Stomach (tissue), 9 donors: ENCODE measurements around the gene GALNT17. TPM values are rescaled to one million over a fixed set of nuclear protein-coding genes. Genes with fewer than 3 reads are reported as not detected.

ENCODE experiments used
- DNase-seq, 2 donors: peaks; one replicate each; pipeline versions ENCODE4 v3.0.0 to v3.0.0-alpha.2; 2013 to 2019
- H3K27ac ChIP-seq, 5 donors: fragments of 200-600 bp in 4 of 5; sonication (generic) in 4 of 5; one replicate each; pipeline ENCODE4 v1.5.1; 2013 to 2019; ENCODE audit warnings: mild to moderate bottlenecking in 1 of 5, moderate library complexity in 1 of 5
- H3K27me3 ChIP-seq, 3 donors: fragments of 200-600 bp; sonication (generic); one replicate each; pipeline ENCODE4 v1.5.1; 2017 to 2019; ENCODE audit warnings: mixed run types in 1 of 3
- H3K36me3 ChIP-seq, 4 donors: fragments of 200-600 bp; sonication (generic); 1 replicate in 3 of 4; 2 replicates in 1 of 4; pipeline ENCODE4 v1.5.1; 2016 to 2019
- H3K4me1 ChIP-seq, 4 donors: fragments of 200-600 bp; sonication (generic); one replicate each; pipeline ENCODE4 v1.5.1; 2016 to 2019
- H3K4me3 ChIP-seq, 4 donors: fragments of 200-600 bp; sonication (generic) in 3 of 4; one replicate each; pipeline ENCODE4 v1.5.1; 2016 to 2019; ENCODE audit warnings: mild to moderate bottlenecking in 1 of 4
- H3K9me3 ChIP-seq, 4 donors: fragments of 200-600 bp; sonication (generic); one replicate each; pipeline ENCODE4 v1.5.1; 2016 to 2019
- CTCF ChIP-seq, 7 experiments: fragments of 450-650 bp in 4 of 7; fragments of 200-600 bp in 3 of 7; sonication (generic) in 3 of 7; IDR thresholded peaks; one replicate each; pipeline ENCODE4 v1.5.1; 2016 to 2019; ENCODE audit warnings: antibody characterized with exemption in 7 of 7, control low read depth in 2 of 7, mild to moderate bottlenecking in 1 of 7
- EP300 ChIP-seq: sonication (generic); formaldehyde crosslinking; IDR thresholded peaks from one replicate; pipeline ENCODE4 v1.6.1; 2017; ENCODE audit warnings: antibody characterized with exemption
- POLR2A ChIP-seq, 4 donors: fragments of 450-650 bp; IDR thresholded peaks; one replicate each; pipeline ENCODE4 v1.6.1; 2016; ENCODE audit warnings: antibody characterized with exemption in 4 of 4, control low read depth in 2 of 4, mild to moderate bottlenecking in 1 of 4, moderate library complexity in 1 of 4
- POLR2AphosphoS5 ChIP-seq, 3 donors: sonication (generic); formaldehyde crosslinking; IDR thresholded peaks; one replicate each; pipeline ENCODE4 v1.6.1; 2016; ENCODE audit warnings: antibody characterized with exemption in 3 of 3
- WGBS, 5 donors: extraction: QIAGEN DNeasy Blood & Tissue Kit in 3 of 5; methylation state at CpG; one replicate each; pipeline versions ENCODE4 v1.1.5 to v1.1.7; 2013 to 2018; 5-methylcytosine and 5-hydroxymethylcytosine counted together
- intact Hi-C: fragments of 100-400 bp; cut with DNase I; formaldehyde crosslinking; loops from one replicate; pipeline ENCODE4 v1.15.1; 2023; ENCODE audit warnings: low total_unique reads
- polyA plus RNA-seq, 3 donors: library from polyadenylated mRNA; stranded (reverse); fragments of 200-250 nt; gene quantifications; one replicate each; pipeline ENCODE4 v1.2.3, GENCODE V29; 2013
- total RNA-seq, 5 donors: library from RNA; depleted of rRNA; stranded (reverse); fragments of >200 nt; gene quantifications; one replicate each; pipeline versions ENCODE4 v1.1.0 to v1.2.3, GENCODE V29; 2014 to 2016
- donor health status: healthy with polysubstance abuse.
- donor health status: Bipolar disorder and iron deficiency.
- donor health status: healthy.

Gene GALNT17
- total and polyA plus RNA-seq, 8 donors = 0.76 to 12.5 (median 1.6) TPM; not detected in 1

GRCh38 chr7:71145906-71146901, 14.3 kb downstream of the GALNT17 start:
- peak in 1 of 2 donors; percentile 35 for DNase-seq
- Histone ChIP-seq H3K36me3 (no peaks in the 10 kb centered on the region), H3K9me3 (peaks cover 0 to 39% (median 21%) of the 10 kb centered on the region in 4 donors), H3K27ac (no peak overlapping the region), H3K4me1 (no peaks in the 10 kb centered on the region), H3K27me3 (no peaks in the 10 kb centered on the region), H3K4me3 (no peak overlapping the region)
- WGBS, 5 donors = 59 to 67% (median 65%) methylated on average over 23 to 24 of the region's 24 CpGs
- TF ChIP-seq POLR2A (IDR thresholded peaks at IDR 0.05) = no peak
- no peak for TF ChIP-seq EP300
- TF ChIP-seq CTCF (IDR thresholded peaks at IDR 0.05) = no peak
- TF ChIP-seq POLR2AphosphoS5 (IDR thresholded peaks at IDR 0.05) = no peak
- intact Hi-C loops = no loop called here

GRCh38 chr7:71148098-71148497, 16.2 kb downstream of the GALNT17 start:
- Histone ChIP-seq H3K27ac (no peak overlapping the region), H3K9me3 (peaks cover 0 to 47% (median 21%) of the 10 kb centered on the region in 4 donors), H3K4me3 (no peak overlapping the region), H3K4me1 (no peaks in the 10 kb centered on the region), H3K36me3 (no peaks in the 10 kb centered on the region), H3K27me3 (no peaks in the 10 kb centered on the region)
- TF ChIP-seq POLR2A (IDR thresholded peaks at IDR 0.05) = no peak
- no peak for TF ChIP-seq POLR2AphosphoS5 (IDR thresholded peaks at IDR 0.05)
- TF ChIP-seq EP300 = no peak
- no peak for TF ChIP-seq CTCF (IDR thresholded peaks at IDR 0.05)
- intact Hi-C loops = no loop called here
- DNase-seq = no peak

GRCh38 chr7:71155236-71155635, 23.3 kb downstream of the GALNT17 start:
- H3K27me3 ChIP-seq = no peaks in the 10 kb centered on the region
- no peak for TF ChIP-seq CTCF (IDR thresholded peaks at IDR 0.05)
- DNase-seq = no peak
- H3K27ac ChIP-seq = no peak overlapping the region
- 81 to 94% (median 91%) methylated on average over 6 to 9 of the region's 9 CpGs for WGBS, 5 donors
- no peaks in the 10 kb centered on the region for H3K4me1 ChIP-seq
- H3K36me3 ChIP-seq = no peaks in the 10 kb centered on the region
- intact Hi-C loops = no loop called here
- no peak overlapping the region for H3K4me3 ChIP-seq
- H3K9me3 ChIP-seq = peaks cover 0 to 33% (median 6%) of the 10 kb centered on the region in 4 donors

- DNase-seq = no peak
- H3K4me3 ChIP-seq = no peak overlapping the region
- 71 to 90% (median 84%) methylated on average over 3 of the region's 3 CpGs for WGBS, 5 donors
- intact Hi-C loops = no loop called here
- no peak overlapping the region for H3K27ac ChIP-seq
- TF ChIP-seq POLR2A (IDR thresholded peaks at IDR 0.05) = no peak
- no peak for TF ChIP-seq CTCF (IDR thresholded peaks at IDR 0.05)
- TF ChIP-seq POLR2AphosphoS5 (IDR thresholded peaks at IDR 0.05) = no peak
- TF ChIP-seq EP300 = no peak
- H3K36me3 ChIP-seq = no peaks in the 10 kb centered on the region
- no peaks in the 10 kb centered on the region for H3K27me3 ChIP-seq
- peaks cover 0 to 19% (median 6%) of the 10 kb centered on the region in 4 donors for H3K9me3 ChIP-seq
- no peaks in the 10 kb centered on the region for H3K4me1 ChIP-seq
These were observed 25.8 kb downstream of the GALNT17 start for GRCh38 chr7:71157757-71158156.
